ACC112 (cell line): ENCODE measurements around the gene MOB2.

Experiments
- H2AFZ ChIP-seq: fragments of 200-600 bp; sonication (generic); one replicate; pipeline ENCODE4 v1.6.0; 2017; ENCODE audit warnings: antibody characterized with exemption, low read length; ENCODE audit not compliant: unreplicated experiment
- H3K27ac ChIP-seq: fragments of 200-600 bp; sonication (generic); 2 replicates; pipeline ENCODE4 v1.5.1; 2014; ENCODE audit warnings: low read depth, mild to moderate bottlenecking, antibody characterized with exemption, low read length, moderate library complexity
- H3K27me3 ChIP-seq: fragments of 200-600 bp; sonication (generic); 2 replicates; pipeline ENCODE4 v1.6.1; 2014; ENCODE audit warnings: mild to moderate bottlenecking, antibody characterized with exemption, low read length, moderate library complexity, mixed read lengths; ENCODE audit not compliant: insufficient read depth
- H3K36me3 ChIP-seq: fragments of 200-600 bp; sonication (generic); 2 replicates; pipeline ENCODE4 v1.6.1; 2016; ENCODE audit warnings: mild to moderate bottlenecking, antibody characterized with exemption, low read length, moderate library complexity, mixed read lengths; ENCODE audit not compliant: insufficient read depth
- H3K4me1 ChIP-seq: fragments of 200-600 bp; sonication (generic); one replicate; pipeline ENCODE4 v1.6.1; 2016; ENCODE audit warnings: low read length, mixed read lengths; ENCODE audit not compliant: insufficient read depth, unreplicated experiment, control insufficient read depth
- H3K4me3 ChIP-seq: fragments of 200-600 bp; sonication (generic); 2 replicates; pipeline ENCODE4 v1.5.1; 2014; ENCODE audit warnings: mild to moderate bottlenecking, low read depth, low read length
- H3K79me2 ChIP-seq: fragments of 200-600 bp; sonication (generic); one replicate; pipeline ENCODE4 v1.6.0; 2016; ENCODE audit warnings: low read length; ENCODE audit not compliant: control insufficient read depth, unreplicated experiment, insufficient read depth

MOB2 gene

GRCh38 chr11:1455032-1455762 is 31.4 kb downstream of the MOB2 start:
- H3K36me3 ChIP-seq: no peaks in the 10 kb centered on the region
- no peak overlapping the region for H2AFZ ChIP-seq
- no peaks in the 10 kb centered on the region for H3K27me3 ChIP-seq
- H3K4me1 ChIP-seq: no peaks in the 10 kb centered on the region
- no peaks in the 10 kb centered on the region for H3K79me2 ChIP-seq
- H3K4me3 ChIP-seq: no peak overlapping the region
- no peak overlapping the region for H3K27ac ChIP-seq

- no peaks in the 10 kb centered on the region for H3K79me2 ChIP-seq
- no peak overlapping the region for H3K27ac ChIP-seq
- H3K4me3 ChIP-seq: no peak overlapping the region
- H3K4me1 ChIP-seq: no peaks in the 10 kb centered on the region
- H3K36me3 ChIP-seq: no peaks in the 10 kb centered on the region
- no peaks in the 10 kb centered on the region for H3K27me3 ChIP-seq
- H2AFZ ChIP-seq: no peak overlapping the region
Measured at GRCh38 chr11:1454576-1454975, 32.0 kb downstream of the MOB2 start.

GRCh38 chr11:1453611-1454034 is 33.0 kb downstream of the MOB2 start:
- H3K27me3 ChIP-seq: no peaks in the 10 kb centered on the region
- no peaks in the 10 kb centered on the region for H3K4me1 ChIP-seq
- no peaks in the 10 kb centered on the region for H3K79me2 ChIP-seq
- no peak overlapping the region for H2AFZ ChIP-seq
- H3K4me3 ChIP-seq: no peak overlapping the region
- H3K27ac ChIP-seq: no peak overlapping the region
- H3K36me3 ChIP-seq: no peaks in the 10 kb centered on the region

- Histone ChIP-seq H2AFZ (no peak overlapping the region), H3K4me3 (no peak overlapping the region), H3K27ac (no peak overlapping the region), H3K27me3 (no peaks in the 10 kb centered on the region), H3K79me2 (no peaks in the 10 kb centered on the region), H3K36me3 (no peaks in the 10 kb centered on the region), H3K4me1 (no peaks in the 10 kb centered on the region)
Measured at GRCh38 chr11:1452744-1453143, 33.8 kb downstream of the MOB2 start.

- H3K4me3 ChIP-seq: no peak overlapping the region
Measured at GRCh38 chr11:1451781-1452470, 34.7 kb downstream of the MOB2 start.

GRCh38 chr11:1450949-1451710 is 35.4 kb downstream of the MOB2 start:
- H3K4me1 ChIP-seq: no peaks in the 10 kb centered on the region
- no peaks in the 10 kb centered on the region for H3K36me3 ChIP-seq
- no peaks in the 10 kb centered on the region for H3K27me3 ChIP-seq
- H2AFZ ChIP-seq: no peak overlapping the region
- no peaks in the 10 kb centered on the region for H3K79me2 ChIP-seq
- no peak overlapping the region for H3K4me3 ChIP-seq
- no peak overlapping the region for H3K27ac ChIP-seq

More at GRCh38 chr11:1451781-1452470, 34.7 kb downstream of the MOB2 start:
- H3K4me1 ChIP-seq: no peaks in the 10 kb centered on the region
- no peaks in the 10 kb centered on the region for H3K79me2 ChIP-seq
- no peaks in the 10 kb centered on the region for H3K27me3 ChIP-seq
- no peak overlapping the region for H2AFZ ChIP-seq
- H3K27ac ChIP-seq: no peak overlapping the region
- no peaks in the 10 kb centered on the region for H3K36me3 ChIP-seq

- no peak overlapping the region for H3K4me3 ChIP-seq
- no peaks in the 10 kb centered on the region for H3K27me3 ChIP-seq
- no peaks in the 10 kb centered on the region for H3K79me2 ChIP-seq
- H3K36me3 ChIP-seq: no peaks in the 10 kb centered on the region
- no peak overlapping the region for H3K27ac ChIP-seq
- H3K4me1 ChIP-seq: no peaks in the 10 kb centered on the region
- H2AFZ ChIP-seq: no peak overlapping the region
Measured at GRCh38 chr11:1450344-1450875, 36.2 kb downstream of the MOB2 start.

GRCh38 chr11:1449490-1450243 is 36.9 kb downstream of the MOB2 start:
- Histone ChIP-seq H3K79me2 (no peaks in the 10 kb centered on the region), H3K4me1 (no peaks in the 10 kb centered on the region), H3K36me3 (no peaks in the 10 kb centered on the region), H3K27ac (no peak overlapping the region), H3K27me3 (no peaks in the 10 kb centered on the region), H3K4me3 (no peak overlapping the region), H2AFZ (no peak overlapping the region)

- H3K79me2 ChIP-seq: no peaks in the 10 kb centered on the region
- no peak overlapping the region for H3K27ac ChIP-seq
- no peaks in the 10 kb centered on the region for H3K4me1 ChIP-seq
- H2AFZ ChIP-seq: no peak overlapping the region
- H3K36me3 ChIP-seq: no peaks in the 10 kb centered on the region
- no peaks in the 10 kb centered on the region for H3K27me3 ChIP-seq
- no peak overlapping the region for H3K4me3 ChIP-seq
Measured at GRCh38 chr11:1448882-1449281, 37.7 kb downstream of the MOB2 start.
